Stimulated activated CD8-positive, alpha-beta memory T cell treated with anti-CD3 and anti-CD28 coated beads, Interleukin-12 subunit alpha, Interleukin-12 subunit beta, amount 100 ng/mL, for 4 hours (primary cell): ENCODE results near the gene TMEM100.

Source experiments
- DNase-seq: peaks from one replicate; pipeline ENCODE4 v3.0.0-alpha.2; 2020; ENCODE audit warnings: low read depth

Gene TMEM100

GRCh38 chr17:55743103-55743679, 20.5 kb upstream of the TMEM100 start:
- no peak for DNase-seq

DNA sequence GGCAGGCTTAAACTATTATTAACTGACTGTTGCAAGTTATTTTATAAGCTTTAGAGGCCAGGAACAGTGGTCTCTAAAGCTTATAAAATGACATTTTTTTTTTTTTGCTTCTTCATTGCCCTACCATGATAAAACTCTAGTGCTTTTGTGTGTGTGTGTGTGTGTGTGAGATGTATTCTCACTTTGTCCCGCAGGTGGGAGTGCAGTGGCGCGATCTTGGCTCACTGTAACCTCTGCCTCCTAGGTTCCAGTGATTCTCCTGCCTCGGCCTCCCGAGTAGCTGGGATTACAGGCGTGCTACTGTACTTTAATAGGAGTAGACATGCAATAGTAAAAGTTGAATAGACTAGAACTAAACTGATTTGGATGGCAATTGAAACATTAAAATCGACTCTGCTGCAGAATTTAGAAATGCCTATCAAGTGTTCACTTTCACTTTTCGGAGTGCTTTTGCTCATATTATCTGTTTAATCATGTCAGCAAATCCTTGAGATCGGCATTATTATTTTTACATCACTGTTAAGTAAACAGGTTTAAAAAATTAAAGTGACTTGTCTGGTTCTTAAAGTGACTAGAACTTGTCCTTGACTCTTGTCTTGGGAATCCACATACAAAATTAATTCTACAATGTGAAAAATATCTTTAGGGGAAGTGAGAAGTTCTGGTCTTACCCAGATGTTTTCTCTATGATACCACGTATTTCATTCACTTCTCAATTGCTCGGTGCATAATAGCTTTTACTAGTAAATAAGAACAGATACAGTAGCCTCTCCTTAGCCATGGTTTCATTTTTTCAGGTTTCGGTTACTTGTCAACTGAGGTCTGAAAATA, 19.8 kb upstream of the TMEM100 start:
- no peak for DNase-seq

- no peak for DNase-seq
Observed at GRCh38 chr17:55741356-55741700, 18.7 kb upstream of the TMEM100 start.

GRCh38 chr17:55740511-55741355, 18.1 kb upstream of the TMEM100 start:
- DNase-seq, result no peak

GRCh38 chr17:55737976-55738501, 15.4 kb upstream of the TMEM100 start:
- DNase-seq, result no peak

DNA sequence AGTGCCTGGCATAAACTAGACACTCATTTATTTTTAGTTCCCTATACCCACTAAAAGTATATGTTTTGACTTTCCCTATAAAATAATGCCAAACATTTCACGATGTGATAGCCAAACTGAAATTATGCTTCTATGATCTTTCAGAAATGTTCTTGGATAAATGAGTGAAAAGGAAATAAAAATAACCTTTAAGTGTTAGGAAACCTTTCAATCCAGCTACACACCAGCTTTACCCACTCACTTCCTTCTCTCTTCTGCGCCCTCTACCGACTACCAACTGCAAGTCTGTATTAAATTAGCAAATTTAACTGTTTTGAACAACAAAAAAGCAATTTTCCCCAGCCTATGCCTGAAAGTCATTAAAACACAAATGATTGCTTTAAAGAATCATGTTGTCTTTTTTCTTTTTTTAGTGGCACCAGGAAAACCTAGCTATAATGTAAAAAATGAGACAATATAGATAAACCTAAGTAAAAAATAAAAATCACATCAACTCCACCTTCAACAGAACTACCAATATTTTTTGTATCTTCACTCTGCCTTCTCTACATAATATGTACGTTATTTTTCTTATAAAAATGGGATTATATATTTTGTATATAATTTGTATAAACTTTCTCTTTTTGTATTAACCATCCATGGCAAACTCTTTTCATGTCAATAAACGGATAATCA, 13.2 kb upstream of the TMEM100 start:
- DNase-seq, result no peak

DNA sequence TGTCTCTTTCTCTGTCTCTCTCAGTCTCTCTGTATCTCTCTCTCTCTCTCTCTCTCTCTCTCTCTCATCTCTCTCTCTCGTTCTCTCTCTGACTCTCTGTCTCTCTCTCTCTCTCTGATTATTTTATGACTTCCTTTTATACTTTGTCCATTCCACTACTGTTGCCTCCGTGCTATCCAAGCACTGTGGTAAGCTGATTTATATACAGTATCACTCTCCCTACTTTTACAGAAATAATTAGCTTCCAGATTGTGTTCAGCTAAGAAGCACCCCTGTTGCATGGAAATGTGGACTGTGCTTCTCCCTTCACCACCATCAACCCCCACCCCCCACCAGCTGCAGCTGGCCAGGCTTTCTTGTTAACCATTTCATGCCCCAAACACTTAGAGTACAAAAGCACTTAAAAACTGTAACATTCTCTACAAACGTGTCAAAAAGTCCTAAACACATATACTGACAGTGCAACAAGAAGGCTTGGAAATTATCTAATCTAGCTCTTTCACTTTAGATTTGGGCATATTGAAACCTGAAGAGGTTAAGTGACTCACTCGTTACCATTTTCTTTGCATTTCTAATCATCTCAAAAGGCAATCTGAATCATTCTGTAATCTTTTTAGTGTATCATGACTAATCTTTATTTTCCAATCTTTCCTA, 11.6 kb upstream of the TMEM100 start:
- no peak for DNase-seq

- DNase-seq, result no peak
Observed at GRCh38 chr17:55731586-55732250, 9.1 kb upstream of the TMEM100 start.

GRCh38 chr17:55730808-55731207, 8.1 kb upstream of the TMEM100 start:
- no peak for DNase-seq

- DNase-seq, result no peak
Observed at GRCh38 chr17:55730380-55730779, 7.7 kb upstream of the TMEM100 start.

GRCh38 chr17:55729484-55729883, 6.8 kb upstream of the TMEM100 start:
- no peak for DNase-seq

DNA sequence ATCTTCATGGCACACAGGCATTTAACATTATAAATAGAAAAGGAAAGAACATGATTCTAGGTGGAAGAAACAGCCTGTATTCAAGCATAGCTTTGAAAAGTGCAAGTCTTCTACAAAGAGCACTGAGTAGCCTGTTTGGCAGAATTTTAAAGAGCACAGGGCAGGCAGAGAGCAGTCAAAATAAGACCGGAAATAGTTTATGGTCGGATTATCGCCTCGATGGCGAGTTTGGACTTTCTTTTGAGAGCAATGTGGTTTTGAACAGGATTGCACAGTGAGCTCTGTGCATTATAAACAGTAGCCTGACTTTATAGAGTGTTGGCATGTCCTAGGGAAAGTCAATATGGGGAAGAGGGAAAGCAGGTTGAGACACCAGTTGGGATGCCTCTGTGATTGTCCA, 6.2 kb upstream of the TMEM100 start:
- no peak for DNase-seq

- no peak for DNase-seq
Observed at GRCh38 chr17:55728361-55728760, 5.7 kb upstream of the TMEM100 start.

DNA sequence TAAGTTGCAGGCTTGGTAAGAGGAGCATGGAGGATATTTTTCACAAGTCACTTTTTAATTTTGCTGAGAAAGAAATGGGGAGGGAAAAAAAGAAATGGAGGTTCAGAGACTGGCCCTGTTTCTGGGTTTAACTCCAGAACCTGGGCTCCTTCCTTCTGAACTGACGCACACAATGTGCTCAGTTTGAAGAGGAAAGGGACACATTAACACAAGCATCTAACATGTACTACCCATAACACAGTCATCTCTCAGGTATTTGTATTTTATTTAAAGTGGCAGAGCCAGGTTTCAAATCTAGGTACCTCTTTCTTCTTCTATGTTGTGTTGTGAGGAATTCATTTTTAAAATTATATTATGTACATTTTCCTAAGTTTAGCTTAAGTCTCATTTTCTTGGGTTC, 5.3 kb upstream of the TMEM100 start:
- DNase-seq, result no peak

DNA sequence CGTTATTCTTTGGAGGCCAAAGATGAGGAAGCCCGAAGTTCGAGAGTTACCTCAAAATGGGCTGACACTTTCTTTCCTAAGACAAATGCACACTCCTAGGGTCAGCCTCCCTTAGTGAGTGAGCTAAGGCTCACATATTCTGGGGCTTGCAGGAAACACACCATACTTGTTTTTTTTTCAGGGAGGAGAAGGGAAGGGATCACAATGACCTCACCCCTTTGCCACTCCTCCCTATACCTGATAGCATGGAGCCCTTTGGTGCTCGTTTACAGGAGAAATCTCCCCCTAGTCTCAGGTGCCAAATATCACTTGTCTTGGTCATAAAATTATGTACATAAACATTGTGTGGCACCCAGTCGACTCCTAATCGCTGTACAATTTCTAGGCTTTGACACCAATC, 4.6 kb upstream of the TMEM100 start:
- no peak for DNase-seq

DNA sequence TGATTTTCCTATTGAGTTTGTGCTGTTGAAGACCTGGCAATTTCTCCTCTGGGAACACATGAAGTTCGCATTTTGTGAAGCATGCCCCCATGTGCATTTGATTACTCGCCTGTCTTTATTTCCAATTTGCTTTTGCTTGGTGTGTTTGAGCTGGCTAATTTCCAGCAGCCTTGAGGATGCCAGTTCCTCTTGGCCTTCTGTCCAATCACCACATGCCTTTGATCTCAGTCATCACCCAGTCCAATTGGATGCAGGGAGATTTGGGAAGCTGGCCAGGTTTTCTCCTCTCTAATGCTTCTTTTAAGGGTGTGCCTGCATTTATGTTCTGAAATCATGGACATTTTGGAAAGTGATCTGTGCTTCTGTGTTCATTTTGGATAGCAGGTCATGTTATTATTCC, 3.8 kb upstream of the TMEM100 start:
- DNase-seq, result no peak

DNA sequence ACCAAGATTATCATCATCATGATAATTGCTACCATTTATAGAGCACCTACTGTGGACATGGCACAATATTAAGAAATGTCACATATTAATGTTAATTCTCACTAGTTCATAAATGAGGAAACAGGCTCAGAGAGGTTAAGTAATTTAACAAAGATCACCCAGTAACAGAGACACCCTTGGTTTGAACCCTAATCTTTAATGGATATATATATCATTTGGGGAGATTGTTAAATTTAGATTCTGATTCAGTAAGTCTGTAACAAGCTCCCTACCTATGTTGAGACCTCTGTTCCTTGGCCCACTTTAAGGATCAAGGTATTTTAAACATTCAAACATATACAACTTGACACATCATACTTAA, 804 bp upstream of the TMEM100 start:
- DNase-seq, result no peak

- no peak for DNase-seq
Observed at GRCh38 chr17:55722016-55722736, 488 bp downstream of the TMEM100 start.

DNA sequence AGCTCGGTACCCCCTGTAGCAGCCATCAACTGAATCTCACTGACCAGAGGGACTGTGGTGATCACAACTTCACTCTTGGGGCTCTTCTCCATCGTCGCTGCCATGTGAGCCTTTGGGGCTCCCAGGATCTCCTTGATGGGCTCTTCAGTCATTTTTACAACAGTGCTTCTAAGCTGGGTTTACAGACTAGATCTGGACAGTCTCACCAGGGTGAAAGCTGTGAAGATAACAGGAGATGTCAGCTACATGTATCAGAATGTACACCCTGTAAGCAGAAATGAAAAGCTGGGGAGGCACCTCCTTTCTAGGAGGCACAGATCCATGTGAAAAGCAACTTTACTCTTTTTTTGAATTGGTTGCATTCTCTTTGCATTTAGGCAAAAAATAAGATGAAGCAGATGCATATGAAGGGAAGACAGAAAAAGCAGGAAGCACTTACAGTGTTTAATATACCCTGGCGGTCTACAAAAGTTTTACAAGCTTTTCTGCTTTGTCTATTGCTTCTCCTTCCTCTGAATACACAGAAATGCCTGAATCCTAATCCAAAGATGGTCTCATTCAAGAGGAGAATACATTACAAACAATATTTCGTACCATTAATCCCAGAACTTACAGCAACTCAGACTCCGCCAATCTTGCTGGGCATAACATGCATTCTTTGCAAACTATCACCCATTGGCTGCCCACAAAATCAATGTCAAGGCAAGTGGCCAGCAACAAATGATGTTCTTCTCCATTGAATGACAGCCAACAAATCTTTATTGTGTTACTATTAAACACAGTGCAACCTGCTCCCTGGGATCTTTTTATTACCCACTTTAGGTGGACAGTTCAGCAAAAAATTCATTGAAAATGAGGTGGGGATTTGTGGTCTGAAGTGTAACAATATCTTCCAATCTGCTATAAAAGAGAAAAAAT, 1.5 kb downstream of the TMEM100 start:
- no peak for DNase-seq
